ENCODE data around the gene RPL38. TPM values are rescaled to one million over a fixed set of nuclear protein-coding genes. Genes with fewer than 3 reads are reported as not detected.

The RPL38 gene
- total RNA-seq, 1 experiment from 2014 or later: 3,689 TPM

GRCh38 chr17:74245871-74246270, 42.4 kb downstream of the RPL38 start:
- ChIA-PET POLR2A (ENCODE audit: unreplicated experiment) (no interaction called here), CTCF (no interaction called here)
- DNase-seq: no peak
- no peak for TF ChIP-seq EZH2phosphoT487 (IDR thresholded peaks at IDR 0.05; ENCODE audit: borderline replicate concordance, low read length)
- TF ChIP-seq EZH2 (IDR thresholded peaks at IDR 0.05; ENCODE audit: low read length, unreplicated experiment): no peak
- TF ChIP-seq CTCF (conservative IDR thresholded peaks at IDR 0.05; ENCODE audit: low read depth, low read length): no peak
- H3K9me3 ChIP-seq (ENCODE audit: low read length): no peaks in the 10 kb centered on the region
- no peaks in the 10 kb centered on the region for H3K36me3 ChIP-seq (ENCODE audit: low read depth, low read length)
- no peaks in the 10 kb centered on the region for H4K20me1 ChIP-seq (ENCODE audit: low read length)
- intact Hi-C loops (cut with micrococcal nuclease): no loop called here
- no peak overlapping the region for H3K4me3 ChIP-seq (ENCODE audit: low read length)
- no TSS peak for BruUV-seq (replicated peaks)
- H3K4me2 ChIP-seq (ENCODE audit: low read length): no peak overlapping the region
- H3K4me1 ChIP-seq (ENCODE audit: insufficient read depth, low read length): no peaks in the 10 kb centered on the region
- no peak for ATAC-seq
- no peaks in the 10 kb centered on the region for H3F3A ChIP-seq (ENCODE audit: low read length, unreplicated experiment)
- no peaks in the 10 kb centered on the region for H3K79me2 ChIP-seq (ENCODE audit: low read length)
- no peak overlapping the region for H3K9ac ChIP-seq (ENCODE audit: low read length)
- no peaks in the 10 kb centered on the region for H3K9me2 ChIP-seq (replicated peaks; ENCODE audit: low read length)
- H2AFZ ChIP-seq (ENCODE audit: low read length): no peak overlapping the region
- no peaks in the 10 kb centered on the region for H3K27me3 ChIP-seq (ENCODE audit: low read length)
- no peak overlapping the region for H3K27ac ChIP-seq (ENCODE audit: low read length)

GRCh38 chr17:74249590-74250270, 46.3 kb downstream of the RPL38 start:
- Histone ChIP-seq H3K36me3 (ENCODE audit: low read depth, low read length) (no peaks in the 10 kb centered on the region), H3K4me2 (ENCODE audit: low read length) (no peak overlapping the region)
- no peak for ATAC-seq

GRCh38 chr17:74250324-74250995, 47.0 kb downstream of the RPL38 start:
- ChIA-PET POLR2A (ENCODE audit: unreplicated experiment) (no interaction called here), CTCF (no interaction called here)
- no peaks in the 10 kb centered on the region for H3K27me3 ChIP-seq (ENCODE audit: low read length)
- H3K9ac ChIP-seq (ENCODE audit: low read length): no peak overlapping the region
- no TSS peak for BruUV-seq (replicated peaks)
- no peak overlapping the region for H3K4me3 ChIP-seq (ENCODE audit: low read length)
- H3F3A ChIP-seq (ENCODE audit: low read length, unreplicated experiment): no peaks in the 10 kb centered on the region
- no peak for DNase-seq
- H3K4me1 ChIP-seq (ENCODE audit: insufficient read depth, low read length): no peaks in the 10 kb centered on the region
- H3K27ac ChIP-seq (ENCODE audit: low read length): no peak overlapping the region
- no peak for ATAC-seq
- no peaks in the 10 kb centered on the region for H3K79me2 ChIP-seq (ENCODE audit: low read length)
- H3K36me3 ChIP-seq (ENCODE audit: low read depth, low read length): no peaks in the 10 kb centered on the region
- TF ChIP-seq CTCF (conservative IDR thresholded peaks at IDR 0.05; ENCODE audit: low read depth, low read length): no peak
- no peak for TF ChIP-seq EZH2 (IDR thresholded peaks at IDR 0.05; ENCODE audit: low read length, unreplicated experiment)
- no peak for TF ChIP-seq EZH2phosphoT487 (IDR thresholded peaks at IDR 0.05; ENCODE audit: borderline replicate concordance, low read length)
- no peak overlapping the region for H2AFZ ChIP-seq (ENCODE audit: low read length)
- no peaks in the 10 kb centered on the region for H4K20me1 ChIP-seq (ENCODE audit: low read length)
- no peaks in the 10 kb centered on the region for H3K9me2 ChIP-seq (replicated peaks; ENCODE audit: low read length)
- intact Hi-C loops (cut with micrococcal nuclease): no loop called here
- H3K4me2 ChIP-seq (ENCODE audit: low read length): no peak overlapping the region
- no peaks in the 10 kb centered on the region for H3K9me3 ChIP-seq (ENCODE audit: low read length)

More at GRCh38 chr17:74249590-74250270, 46.3 kb downstream of the RPL38 start:
- Histone ChIP-seq H3K27me3 (ENCODE audit: low read length) (no peaks in the 10 kb centered on the region), H3F3A (ENCODE audit: low read length, unreplicated experiment) (no peaks in the 10 kb centered on the region), H3K9ac (ENCODE audit: low read length) (no peak overlapping the region), H3K9me2 (replicated peaks; ENCODE audit: low read length) (no peaks in the 10 kb centered on the region), H4K20me1 (ENCODE audit: low read length) (no peaks in the 10 kb centered on the region), H3K9me3 (ENCODE audit: low read length) (no peaks in the 10 kb centered on the region), H2AFZ (ENCODE audit: low read length) (no peak overlapping the region), H3K27ac (ENCODE audit: low read length) (no peak overlapping the region), H3K4me3 (ENCODE audit: low read length) (no peak overlapping the region), H3K79me2 (ENCODE audit: low read length) (no peaks in the 10 kb centered on the region), H3K4me1 (ENCODE audit: insufficient read depth, low read length) (no peaks in the 10 kb centered on the region)
- CTCF ChIA-PET: no interaction called here
- no peak for TF ChIP-seq EZH2 (IDR thresholded peaks at IDR 0.05; ENCODE audit: low read length, unreplicated experiment)
- POLR2A ChIA-PET (ENCODE audit: unreplicated experiment): no interaction called here
- BruUV-seq (replicated peaks): no TSS peak
- DNase-seq: no peak
- intact Hi-C loops (cut with micrococcal nuclease): no loop called here
